Measurements from ENCODE around the gene UBE2S.

The UBE2S gene

DNA sequence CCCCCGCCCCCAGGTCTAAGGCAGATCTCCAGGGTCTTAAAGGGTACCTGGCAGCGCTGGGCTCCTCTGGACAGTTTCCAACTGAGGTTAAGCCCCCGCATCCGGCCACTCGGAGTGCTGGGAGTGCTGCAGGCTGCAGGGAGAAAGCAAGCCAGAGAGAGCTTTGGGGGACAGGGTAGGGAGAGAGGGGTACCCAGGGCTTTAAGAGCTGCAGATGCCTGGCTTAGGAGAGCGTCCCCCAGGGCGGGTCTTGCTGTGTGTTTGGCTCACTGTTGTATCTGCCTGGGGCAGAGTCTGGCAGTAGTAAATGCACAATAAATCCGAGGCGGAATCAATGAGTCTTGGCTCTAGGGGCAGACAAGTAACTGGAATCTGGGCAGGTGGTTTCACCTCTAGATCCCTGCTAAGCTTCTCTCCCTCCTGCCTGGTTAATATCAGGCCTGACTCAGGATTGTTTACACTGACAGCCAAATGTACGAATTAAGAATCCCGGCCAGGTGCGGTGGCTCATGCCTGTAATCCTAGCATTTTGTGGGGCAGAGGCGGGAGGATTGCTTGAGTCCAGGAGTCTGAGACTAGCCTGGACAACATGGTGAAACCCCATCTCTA lies 52.3 kb downstream of the UBE2S start:
- no peak overlapping the region for H3K4me3 ChIP-seq (ENCODE audit: low read length)
- TF ChIP-seq, protein P1, sequence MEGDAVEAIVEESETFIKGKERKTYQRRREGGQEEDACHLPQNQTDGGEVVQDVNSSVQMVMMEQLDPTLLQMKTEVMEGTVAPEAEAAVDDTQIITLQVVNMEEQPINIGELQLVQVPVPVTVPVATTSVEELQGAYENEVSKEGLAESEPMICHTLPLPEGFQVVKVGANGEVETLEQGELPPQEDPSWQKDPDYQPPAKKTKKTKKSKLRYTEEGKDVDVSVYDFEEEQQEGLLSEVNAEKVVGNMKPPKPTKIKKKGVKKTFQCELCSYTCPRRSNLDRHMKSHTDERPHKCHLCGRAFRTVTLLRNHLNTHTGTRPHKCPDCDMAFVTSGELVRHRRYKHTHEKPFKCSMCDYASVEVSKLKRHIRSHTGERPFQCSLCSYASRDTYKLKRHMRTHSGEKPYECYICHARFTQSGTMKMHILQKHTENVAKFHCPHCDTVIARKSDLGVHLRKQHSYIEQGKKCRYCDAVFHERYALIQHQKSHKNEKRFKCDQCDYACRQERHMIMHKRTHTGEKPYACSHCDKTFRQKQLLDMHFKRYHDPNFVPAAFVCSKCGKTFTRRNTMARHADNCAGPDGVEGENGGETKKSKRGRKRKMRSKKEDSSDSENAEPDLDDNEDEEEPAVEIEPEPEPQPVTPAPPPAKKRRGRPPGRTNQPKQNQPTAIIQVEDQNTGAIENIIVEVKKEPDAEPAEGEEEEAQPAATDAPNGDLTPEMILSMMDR (conservative IDR thresholded peaks at IDR 0.05; ENCODE audit: low read depth, low read length), result no peak
- DNase-seq (ENCODE audit: low read depth), result no peak

DNA sequence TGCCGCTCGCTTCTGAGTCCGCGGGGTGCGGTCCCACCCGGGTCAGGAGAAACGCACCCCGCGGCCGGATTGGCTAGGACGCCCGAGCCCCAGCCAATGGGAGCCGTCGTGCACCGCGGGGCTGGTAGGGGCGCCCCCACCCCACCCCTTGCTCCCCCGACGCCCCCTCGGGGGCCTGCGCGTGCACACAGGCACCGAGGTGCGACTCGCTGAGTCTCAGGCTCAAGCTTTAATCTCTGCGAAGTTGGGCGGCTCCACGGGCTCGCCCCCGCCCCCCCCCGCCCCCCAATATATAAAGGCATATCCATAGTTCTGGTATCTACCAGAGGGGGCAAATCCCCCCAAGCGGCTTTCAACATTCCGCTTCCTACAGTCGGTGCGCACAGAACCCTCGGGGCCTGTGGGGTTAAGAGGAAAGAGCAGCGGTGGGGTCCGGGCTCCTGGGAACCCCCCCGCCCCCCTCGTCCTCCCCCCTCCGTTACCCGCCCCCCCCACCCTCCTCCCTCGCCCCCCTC lies 52.8 kb downstream of the UBE2S start, which contains the start of gene COX6B2:
TSS of gene COX6B2 (minus strand) at position 22 of the 515 bp plus-strand sequence. CDS start 198 bp downstream, outside the sequence.
- DNase-seq (ENCODE audit: low read depth), result no peak
- peak within 1 kb of the TSS; percentile 51 for H3K4me3 ChIP-seq (ENCODE audit: low read length)
- TF ChIP-seq, protein P1 (conservative IDR thresholded peaks at IDR 0.05; ENCODE audit: low read depth, low read length), result no peak

DNA sequence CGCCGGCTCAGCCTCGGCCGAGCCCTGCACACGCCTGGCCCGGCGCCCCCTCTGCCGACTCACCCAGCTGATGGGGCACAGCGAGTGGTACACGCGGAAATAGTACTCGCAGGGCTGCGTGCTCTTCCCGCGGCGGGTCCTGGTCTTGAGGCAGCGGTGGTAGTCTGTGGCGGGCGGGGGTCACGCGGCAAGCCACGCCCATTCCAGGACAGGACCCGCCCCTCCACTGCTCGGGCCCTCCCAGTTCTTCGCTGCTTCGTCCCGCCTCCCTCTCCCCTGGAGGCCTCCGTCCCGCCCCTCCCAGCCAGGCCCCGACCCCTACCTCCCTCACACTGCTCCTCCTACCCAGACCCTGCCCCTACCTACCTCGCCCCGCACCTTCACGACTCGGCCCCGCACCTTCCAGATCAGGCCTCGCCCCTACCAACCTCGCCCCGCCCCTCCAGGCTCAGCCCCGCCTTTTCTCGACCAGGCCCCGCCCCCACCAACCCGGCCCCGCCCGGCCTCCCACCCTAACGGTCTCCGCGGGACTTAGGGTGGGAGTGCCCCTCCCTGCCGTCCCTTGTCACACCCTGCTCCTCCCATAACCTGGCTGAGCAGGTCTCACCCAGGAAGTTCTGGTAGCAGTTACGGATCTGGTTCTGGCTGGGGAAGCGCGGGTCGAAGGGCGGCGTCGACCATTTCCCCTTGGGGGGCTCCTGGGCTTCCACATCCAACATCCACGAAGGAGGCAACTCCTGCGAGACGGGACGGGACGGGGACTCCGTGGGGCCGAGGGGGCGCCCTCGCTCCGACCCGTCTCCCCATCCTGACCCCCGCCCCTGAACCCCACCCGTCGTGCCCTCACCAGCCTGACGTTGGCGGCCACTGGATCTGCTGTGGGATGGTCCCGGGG lies 53.5 kb downstream of the UBE2S start:
- no peak for DNase-seq (ENCODE audit: low read depth)
- H3K4me3 ChIP-seq (ENCODE audit: low read length), result peak overlapping the region; percentile 51

DNA sequence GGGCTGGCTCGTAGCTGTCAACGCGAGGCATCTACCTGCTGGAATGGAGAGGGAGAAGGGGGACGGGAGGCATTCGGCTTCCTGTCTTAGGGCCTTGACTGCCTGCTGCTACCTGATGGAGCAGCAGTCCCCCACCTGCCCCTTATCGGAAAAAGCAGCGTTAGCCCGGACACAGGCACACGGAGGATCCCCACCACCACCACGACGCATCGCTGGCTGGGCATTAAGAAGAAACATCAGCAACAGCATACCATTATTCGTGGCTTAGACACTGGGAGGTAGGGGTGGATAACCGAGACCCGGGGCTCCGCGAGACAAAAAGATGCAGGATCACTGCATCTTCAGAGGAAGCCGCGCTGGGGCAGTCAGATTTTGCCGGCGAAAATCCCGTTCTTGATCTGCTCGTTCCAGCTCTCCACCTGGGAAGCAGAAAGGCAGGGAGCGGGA lies 54.2 kb downstream of the UBE2S start:
- DNase-seq (ENCODE audit: low read depth), result no peak
- H3K4me3 ChIP-seq (ENCODE audit: low read length), result peak overlapping the region; percentile 51
- TF ChIP-seq, protein P1 (conservative IDR thresholded peaks at IDR 0.05; ENCODE audit: low read depth, low read length), result no peak

More for the DNA sequence above, 53.5 kb downstream of the UBE2S start:
- TF ChIP-seq, protein P1 (conservative IDR thresholded peaks at IDR 0.05; ENCODE audit: low read depth, low read length), result no peak

DNA sequence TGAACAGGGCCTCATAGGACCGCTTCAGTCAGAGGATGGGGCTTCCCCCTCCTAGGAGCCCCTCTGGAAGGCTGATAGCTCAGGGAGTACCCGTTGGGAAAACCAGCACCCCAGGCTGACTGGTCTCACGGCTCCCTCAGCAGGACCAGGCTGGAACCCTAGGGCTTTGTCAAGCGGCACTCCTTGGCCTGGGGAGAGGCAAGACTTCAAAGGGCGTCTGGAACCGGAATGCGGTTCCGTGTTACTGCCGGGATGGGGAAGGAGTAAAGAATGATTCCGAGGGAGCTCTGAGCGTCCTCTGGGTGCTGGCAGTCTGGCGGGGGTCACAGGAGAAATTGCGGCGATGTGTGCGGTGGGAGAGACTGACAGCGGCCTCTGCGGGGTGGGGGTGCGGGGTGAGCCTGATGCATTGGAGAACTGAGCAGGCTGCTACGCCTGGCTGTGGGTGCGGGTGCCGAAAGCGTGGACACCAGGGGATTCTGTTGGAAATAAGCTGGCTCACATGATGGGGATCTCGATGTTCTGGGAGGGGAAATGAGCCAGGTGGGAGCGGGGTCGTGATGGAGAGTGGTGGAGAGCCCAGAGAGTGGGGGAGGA lies 54.9 kb downstream of the UBE2S start:
- H3K4me3 ChIP-seq (ENCODE audit: low read length), result no peak overlapping the region
- TF ChIP-seq, protein P1 (conservative IDR thresholded peaks at IDR 0.05; ENCODE audit: low read depth, low read length), result no peak
- no peak for DNase-seq (ENCODE audit: low read depth)

DNA sequence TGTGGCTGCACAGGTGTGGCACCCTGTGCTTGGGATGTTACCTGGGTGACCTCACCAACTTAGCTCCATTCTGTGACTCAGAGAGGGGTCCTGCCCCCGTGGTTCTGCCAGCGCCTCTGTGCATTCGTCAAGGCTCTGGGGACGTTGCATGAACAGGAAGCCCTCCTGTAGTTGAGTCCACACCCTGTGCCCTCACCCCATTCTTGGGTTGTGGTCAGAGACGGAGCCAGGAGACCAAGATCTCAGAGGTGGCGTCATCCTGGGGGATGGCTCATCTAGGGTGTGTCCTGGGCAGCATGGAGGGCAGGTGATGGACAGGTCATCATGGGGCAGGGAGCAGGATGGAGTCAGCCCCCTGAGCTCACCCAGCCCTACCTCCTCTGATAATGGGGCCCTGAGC lies 55.5 kb downstream of the UBE2S start:
- H3K4me3 ChIP-seq (ENCODE audit: low read length), result no peak overlapping the region
- DNase-seq (ENCODE audit: low read depth), result no peak
- TF ChIP-seq, protein P1 (conservative IDR thresholded peaks at IDR 0.05; ENCODE audit: low read depth, low read length), result no peak
